CD4-positive, alpha-beta T cell treated with Interleukin-1 beta for 1 hour (primary cell): ENCODE data around the gene RASAL2.
"Not testable (repeated sequence)": the region's sequence is repeated elsewhere in the genome, so short reads cannot be mapped to it uniquely, and the experiment has no call there.

ENCODE experiments used
- DNase-seq, 2 donors: peaks; one replicate each; pipeline ENCODE4 v3.0.0-alpha.2; 2020 to 2022

RASAL2 gene

GRCh38 chr1:178120520-178121052, 26.7 kb downstream of the RASAL2 start:
- DNase-seq, result not testable (repeated sequence)

DNA sequence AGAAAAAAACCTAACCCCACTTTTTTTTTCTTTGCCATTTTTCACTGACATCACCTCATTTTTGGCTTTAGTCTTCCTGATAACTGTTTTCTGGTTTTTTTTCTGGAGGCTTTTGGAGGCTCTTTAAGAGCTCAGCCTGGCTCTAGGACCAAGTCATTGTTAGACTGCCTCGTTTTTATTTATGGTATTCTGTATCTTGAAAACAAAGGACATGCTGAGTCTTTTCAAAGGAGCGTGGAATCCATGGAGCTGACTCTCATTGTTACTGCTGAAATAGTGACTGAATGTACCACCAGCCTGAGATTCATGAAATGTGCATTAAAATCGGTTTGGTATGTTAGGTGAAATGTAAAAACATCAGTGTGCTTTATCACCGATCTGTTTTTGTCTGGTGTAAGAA, 28.0 kb downstream of the RASAL2 start:
- DNase-seq, result no peak

DNA sequence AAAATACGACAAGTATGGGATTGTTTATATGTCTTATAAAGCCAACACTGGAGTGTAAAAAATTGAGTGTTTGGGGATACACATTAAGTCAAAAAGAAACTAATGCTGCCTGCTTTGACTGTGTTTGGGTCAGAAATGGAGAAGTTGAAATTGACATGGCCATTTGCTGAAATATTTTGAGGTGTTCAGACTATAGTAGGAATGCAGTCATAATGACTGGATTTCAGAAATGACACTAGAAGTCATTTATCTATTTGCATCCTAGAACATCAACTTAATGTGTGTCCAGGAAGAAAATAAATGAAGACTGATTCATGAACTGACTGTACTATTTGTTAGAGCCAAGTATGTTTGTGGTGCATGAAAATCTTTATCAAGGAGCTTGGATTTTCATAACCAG, 28.4 kb downstream of the RASAL2 start:
- DNase-seq, result no peak

GRCh38 chr1:178124115-178124514, 30.2 kb downstream of the RASAL2 start:
- no peak for DNase-seq

DNA sequence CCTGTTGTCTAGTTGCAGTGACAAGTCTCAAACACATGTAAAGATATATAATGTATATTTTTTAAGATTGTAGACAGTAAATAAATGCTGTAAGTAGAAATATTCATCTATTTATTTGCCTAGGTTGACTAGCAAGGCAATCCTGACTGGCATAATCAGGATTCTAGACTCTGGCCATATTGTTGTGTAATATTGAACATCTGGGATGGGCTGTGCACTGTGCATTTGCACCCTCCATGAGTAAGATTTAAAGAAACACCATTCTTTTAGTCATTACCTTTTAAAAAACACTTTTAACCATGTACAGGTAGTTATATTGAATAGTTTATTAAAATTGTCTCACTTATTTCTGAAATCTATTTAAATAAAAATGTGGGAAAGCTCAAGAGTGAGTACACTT, 32.4 kb downstream of the RASAL2 start:
- DNase-seq, result no peak

- no peak for DNase-seq
Measured at GRCh38 chr1:178126741-178127185, 32.9 kb downstream of the RASAL2 start.

DNA sequence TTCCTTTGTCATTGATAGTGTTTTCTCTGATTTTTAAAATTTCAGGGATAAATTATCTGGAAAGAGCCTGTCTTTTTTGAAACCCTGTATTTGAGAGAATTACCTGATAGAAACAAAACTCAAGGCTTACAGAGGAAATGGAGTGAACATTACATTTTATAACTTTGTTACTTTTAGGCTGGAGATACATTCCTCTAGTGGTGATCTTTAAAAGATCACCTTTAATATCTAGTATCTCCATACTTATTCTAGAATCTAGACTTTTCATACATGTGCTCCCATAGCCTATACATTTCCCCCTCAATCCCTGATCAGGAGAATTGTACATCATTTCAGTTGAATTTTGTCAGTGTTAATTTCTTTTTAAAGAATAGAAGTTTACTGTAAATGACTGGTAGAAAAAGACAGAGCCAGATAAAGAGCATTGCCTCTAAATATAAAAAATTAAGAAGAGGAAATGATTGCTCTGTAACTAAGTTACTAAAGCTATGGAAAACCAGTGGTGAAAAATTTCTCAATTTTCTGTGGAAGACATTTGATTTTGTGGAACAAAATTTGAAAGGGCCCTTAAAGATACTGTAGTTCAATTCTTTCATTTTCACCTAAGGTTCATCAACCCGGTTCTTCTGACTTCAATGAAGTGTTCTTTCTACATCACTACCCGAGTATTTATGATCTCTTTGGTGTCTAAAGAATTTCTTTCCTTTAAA, 33.7 kb downstream of the RASAL2 start:
- DNase-seq, result no peak

- DNase-seq, result no peak
Measured at GRCh38 chr1:178133239-178133989, 39.5 kb downstream of the RASAL2 start.

DNA sequence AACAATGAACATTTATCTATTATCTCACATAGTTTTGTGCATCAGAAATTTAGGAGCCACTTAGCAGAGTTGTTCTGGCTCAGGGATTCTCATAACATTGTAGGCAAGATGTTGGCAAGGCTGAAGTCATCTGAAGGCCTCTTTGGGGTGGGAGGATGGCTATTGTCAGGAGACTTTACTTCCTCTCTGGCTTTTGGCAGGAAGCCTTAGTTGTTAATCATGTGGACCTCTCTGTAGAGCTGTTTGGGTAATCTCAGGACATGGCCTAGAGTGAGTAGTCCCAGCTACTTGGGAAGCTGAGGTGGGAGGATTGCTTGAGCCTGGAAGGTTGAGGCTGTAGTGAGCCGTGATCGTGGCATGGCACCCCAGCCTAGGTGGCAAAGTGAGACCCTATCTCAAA, 40.2 kb downstream of the RASAL2 start:
- no peak for DNase-seq

- no peak for DNase-seq
Measured at GRCh38 chr1:178137238-178137637, 43.3 kb downstream of the RASAL2 start.

- no peak for DNase-seq
Measured at GRCh38 chr1:178142806-178143205, 48.9 kb downstream of the RASAL2 start.

DNA sequence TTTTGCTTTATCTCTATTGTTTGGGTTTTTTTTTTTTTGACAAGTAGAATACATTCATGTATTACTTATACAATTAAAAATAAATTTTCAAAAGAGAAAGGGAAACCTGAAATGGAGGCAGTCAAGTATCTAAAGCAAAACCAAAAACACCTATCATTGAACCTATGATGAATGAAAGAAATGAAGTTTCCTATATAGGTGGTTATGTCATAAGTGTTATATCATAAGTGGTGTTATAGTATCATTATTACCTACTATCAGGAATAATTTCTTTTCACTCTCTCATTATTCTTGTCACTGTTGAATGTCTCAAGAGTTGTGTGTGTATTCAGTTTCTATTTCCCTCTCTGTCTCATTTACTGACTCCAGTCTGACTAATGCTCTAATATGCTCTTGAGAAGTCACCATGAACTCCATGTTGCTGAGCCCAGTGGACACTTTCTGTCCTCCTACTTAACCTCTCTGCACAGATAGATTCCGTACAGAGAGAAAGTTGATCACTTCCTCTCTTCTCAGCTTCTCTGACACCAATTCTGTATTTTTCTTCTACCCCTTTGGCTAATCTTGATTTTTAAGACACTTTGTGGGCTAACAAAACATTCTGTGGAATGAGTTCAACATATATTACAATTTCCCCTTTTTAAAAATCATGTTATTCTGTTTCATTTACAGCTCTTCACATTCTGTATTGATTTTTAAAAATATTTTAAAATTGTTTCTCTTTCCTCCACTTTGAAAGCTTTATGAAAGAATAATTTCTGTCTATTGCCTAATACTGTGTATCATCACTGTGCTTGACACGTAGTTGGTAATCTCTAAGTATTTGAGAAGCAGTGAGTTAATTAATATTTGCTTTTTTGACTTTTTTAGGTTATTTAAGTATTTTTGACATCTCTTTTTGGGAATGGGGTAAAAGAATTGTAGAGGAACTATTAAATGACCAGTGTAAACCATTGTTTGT, 50.1 kb downstream of the RASAL2 start:
- DNase-seq, result no peak

DNA sequence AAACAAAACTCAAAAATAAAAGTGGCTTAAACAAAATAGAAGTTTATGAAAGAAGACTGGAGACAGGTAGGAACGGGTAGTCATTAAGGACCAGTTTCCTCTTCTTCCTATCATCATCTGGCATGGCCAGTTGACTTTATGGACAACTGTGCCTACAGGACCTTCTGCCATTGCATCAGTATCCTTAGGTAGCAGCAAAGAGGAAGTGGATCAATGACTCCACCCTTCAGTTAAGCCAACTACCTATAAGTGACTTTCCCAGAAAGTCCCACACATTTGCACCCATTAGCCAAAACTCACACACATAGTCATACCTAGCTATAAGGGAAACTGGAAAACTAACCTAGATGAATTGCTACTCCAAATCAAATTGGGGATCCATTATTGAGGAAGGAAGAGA, 51.7 kb downstream of the RASAL2 start:
- DNase-seq, result no peak

DNA sequence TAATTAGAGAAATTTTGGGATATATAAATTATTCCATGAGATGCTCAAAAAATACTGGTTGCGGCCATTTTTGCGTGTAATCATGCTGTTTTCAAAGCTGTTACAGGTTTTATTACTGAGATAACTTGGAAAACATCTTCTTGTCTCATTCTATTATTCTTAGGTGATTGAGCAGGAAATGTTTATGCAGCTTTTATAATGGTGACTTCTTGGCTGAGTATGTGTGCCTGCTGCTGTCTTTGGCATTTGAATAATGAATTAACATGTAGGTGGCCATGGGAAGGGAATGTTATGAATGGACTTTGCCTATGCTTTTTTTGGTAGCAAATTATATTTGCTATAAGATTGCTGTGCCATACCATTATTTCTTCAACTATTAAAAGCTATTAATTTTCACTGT, 52.5 kb downstream of the RASAL2 start:
- DNase-seq, result no peak

DNA sequence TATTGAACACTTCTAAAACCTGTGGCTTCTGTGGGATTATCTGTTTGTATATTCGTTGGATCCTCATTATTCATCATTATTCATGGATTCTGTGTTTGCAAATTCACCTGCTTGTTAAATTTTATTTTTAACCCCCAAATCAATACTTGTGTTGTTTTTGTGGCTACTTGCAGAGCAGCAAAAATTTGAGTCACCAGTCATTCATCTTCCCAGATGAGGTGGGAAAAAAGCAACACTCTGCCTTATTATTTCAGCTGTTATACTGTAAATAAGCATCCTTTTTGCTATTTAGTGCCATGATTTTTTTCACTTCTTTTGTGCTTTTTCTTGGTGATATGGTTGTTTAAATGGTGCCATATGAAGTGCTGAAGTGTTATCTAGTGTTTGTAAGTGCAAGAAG, 56.7 kb downstream of the RASAL2 start:
- DNase-seq, result no peak

DNA sequence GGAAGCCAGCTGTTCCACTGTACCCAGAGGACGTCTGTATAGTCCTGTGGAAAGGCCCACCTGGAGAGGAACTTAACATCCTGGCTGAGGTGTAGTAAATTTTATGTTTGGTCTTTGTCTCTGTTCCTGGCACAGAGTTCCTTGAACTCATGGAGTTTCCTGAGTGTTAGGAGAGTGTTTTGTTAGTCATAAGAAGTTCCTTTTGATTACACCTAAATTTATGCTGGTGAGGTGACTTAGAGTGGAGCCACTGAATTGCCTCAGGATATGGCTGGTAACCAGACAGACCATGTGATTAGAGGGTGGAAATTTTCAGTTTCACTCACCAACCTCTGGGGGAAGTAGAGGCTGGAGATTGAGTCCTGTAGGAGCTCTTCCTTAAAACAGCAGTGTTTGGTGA, 57.9 kb downstream of the RASAL2 start:
- DNase-seq, result no peak

DNA sequence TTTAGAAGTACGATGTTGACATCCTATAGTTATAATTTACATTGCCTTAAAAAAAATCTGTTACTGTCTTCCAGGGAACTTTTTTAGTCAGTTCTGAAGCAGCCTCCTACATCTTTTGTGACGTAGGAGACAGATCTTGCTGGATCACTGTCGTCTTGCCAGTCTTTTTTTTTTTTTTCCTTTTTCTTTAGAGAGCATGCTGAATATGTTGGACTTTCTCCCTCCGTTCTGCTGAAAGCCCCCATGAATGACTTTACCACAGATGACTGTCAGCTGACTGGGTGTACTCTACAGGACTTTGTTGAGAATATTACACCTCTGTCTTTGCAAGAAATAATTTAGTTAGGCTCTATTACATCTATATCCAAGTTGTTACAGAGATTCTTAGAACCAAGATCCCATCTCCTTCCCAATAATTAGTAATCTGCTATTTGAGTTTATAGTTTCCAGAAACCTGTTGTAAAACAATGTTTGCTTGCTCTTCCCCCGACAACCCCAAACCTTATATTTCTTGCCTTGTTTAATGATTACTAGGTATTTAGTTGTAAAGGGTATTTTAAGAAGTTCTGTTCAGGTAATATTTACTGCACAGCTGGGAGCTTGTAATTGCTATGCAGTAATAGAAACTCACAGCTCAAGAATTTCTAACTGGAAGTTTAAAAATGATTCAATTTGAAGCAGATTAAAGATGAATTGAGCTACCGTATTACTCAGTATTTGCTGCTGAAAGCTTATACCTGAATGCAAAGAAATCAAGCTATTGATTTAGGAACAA, 61.8 kb downstream of the RASAL2 start:
- DNase-seq, result no peak

DNA sequence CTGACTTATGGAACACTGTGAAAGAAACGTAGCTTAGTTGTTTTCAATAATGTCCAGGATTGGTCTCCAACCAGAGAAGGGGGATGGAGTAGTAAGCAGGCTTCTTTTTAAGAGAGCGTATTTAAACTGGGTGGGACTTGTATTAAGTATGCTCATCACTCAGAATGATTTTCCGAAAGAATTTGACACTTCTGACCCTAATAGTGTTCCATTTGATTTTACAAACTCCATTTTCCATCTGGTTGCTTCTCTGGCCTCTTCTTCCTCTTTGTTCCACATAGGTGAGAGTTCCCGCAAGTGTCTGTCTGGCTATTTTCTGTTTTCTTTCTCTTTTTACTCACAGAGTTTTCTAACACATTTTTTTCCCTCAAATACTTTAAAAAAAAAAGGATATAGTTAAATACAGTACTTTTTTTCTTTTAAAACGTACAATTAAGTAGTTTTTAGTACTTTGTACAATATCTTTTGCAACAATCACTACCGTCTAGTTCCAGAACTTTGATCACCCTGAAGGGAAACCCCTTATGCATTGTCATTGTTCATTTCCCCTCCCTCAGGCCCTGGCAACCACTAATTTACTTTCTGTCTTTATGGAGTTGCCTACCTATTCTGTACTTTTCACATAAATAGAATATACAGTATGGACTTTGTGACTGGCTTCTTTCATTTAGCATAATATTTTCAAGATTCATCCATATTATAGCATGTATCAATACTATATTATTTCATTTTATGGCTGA, 67.0 kb downstream of the RASAL2 start:
- no peak for DNase-seq

GRCh38 chr1:178161516-178161915, 67.6 kb downstream of the RASAL2 start:
- no peak for DNase-seq

DNA sequence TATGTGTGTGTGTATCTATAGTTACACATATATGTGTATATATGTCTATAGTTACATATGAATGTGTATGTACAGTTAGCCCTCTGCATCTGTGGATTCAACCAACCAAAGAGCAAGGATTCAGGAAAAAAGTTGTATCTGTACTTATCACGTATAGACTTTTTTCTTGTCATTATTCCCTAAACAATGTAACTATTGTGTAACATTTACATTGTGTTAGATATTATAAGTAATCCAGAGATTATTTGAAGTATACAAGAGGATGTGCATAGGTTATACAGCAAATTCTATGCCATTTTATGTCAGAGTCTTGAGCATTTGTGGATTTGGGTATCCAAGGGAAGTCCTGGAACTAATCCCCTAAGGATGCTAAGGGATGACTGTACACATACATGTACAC, 71.3 kb downstream of the RASAL2 start:
- DNase-seq, result no peak

GRCh38 chr1:178166429-178167024, 72.6 kb downstream of the RASAL2 start:
- DNase-seq, result no peak
